Nephron (organoid): ENCODE measurements around the gene MRPL36.
"Not testable (repeated sequence)": the region's sequence is repeated elsewhere in the genome, so short reads cannot be mapped to it uniquely, and the experiment has no call there.

ENCODE experiments used
- H3K27ac Mint-ChIP-seq, 3 experiments: 2 replicates each; pipeline ENCODE4 v1.8.0; 2020; ENCODE audit warnings: mixed read lengths in 3 of 3, mild to moderate bottlenecking in 2 of 3, moderate library complexity in 1 of 3
- H3K27me3 Mint-ChIP-seq: 2 replicates; pipeline ENCODE4 v1.8.0; 2021; ENCODE audit warnings: low read depth, mild to moderate bottlenecking, moderate library complexity, mixed read lengths
- H3K36me3 Mint-ChIP-seq: 2 replicates; pipeline ENCODE4 v1.8.0; 2020; ENCODE audit warnings: low read depth, mixed read lengths
- H3K4me1 Mint-ChIP-seq: 2 replicates; pipeline ENCODE4 v1.8.0; 2020; ENCODE audit warnings: mixed read lengths
- H3K4me3 Mint-ChIP-seq, 3 experiments: 2 replicates each; pipeline ENCODE4 v1.8.0; 2020; ENCODE audit warnings: mild to moderate bottlenecking in 3 of 3, mixed read lengths in 3 of 3, moderate library complexity in 2 of 3
- H3K9me3 Mint-ChIP-seq: 2 replicates; pipeline ENCODE4 v1.8.0; 2020; ENCODE audit warnings: mixed read lengths
- CTCF ChIP-seq, 3 experiments: fragments of 200-600 bp; sonication (generic); IDR thresholded peaks; one replicate each; pipeline ENCODE4 v1.5.0; 2021; ENCODE audit warnings: antibody characterized with exemption in 3 of 3; ENCODE audit not compliant: unreplicated experiment in 3 of 3

The MRPL36 gene

GRCh38 chr5:1844708-1845436 is 45.2 kb upstream of the MRPL36 start:
- Mint-ChIP-seq H3K4me3 (no peak overlapping the region), H3K27me3 (peaks cover 42% of the 10 kb centered on the region), H3K4me1 (no peaks in the 10 kb centered on the region), H3K9me3 (peaks cover 2% of the 10 kb centered on the region), H3K36me3 (no peaks in the 10 kb centered on the region), H3K27ac (no peak overlapping the region)
- no peak for TF ChIP-seq CTCF (IDR thresholded peaks at IDR 0.05; ENCODE audit: unreplicated experiment in 3 of 3)

- H3K27ac Mint-ChIP-seq, H3K9me3 Mint-ChIP-seq, H3K4me1 Mint-ChIP-seq, H3K4me3 Mint-ChIP-seq, H3K36me3 Mint-ChIP-seq: not testable (repeated sequence)
- peaks cover 42% of the 10 kb centered on the region for H3K27me3 Mint-ChIP-seq
Measured at GRCh38 chr5:1843761-1844160, 44.1 kb upstream of the MRPL36 start.

GRCh38 chr5:1842004-1842819 is 42.6 kb upstream of the MRPL36 start:
- Mint-ChIP-seq H3K36me3 (no peaks in the 10 kb centered on the region), H3K9me3 (peaks cover under 1% of the 10 kb centered on the region), H3K27ac (no peak overlapping the region), H3K4me3 (no peak overlapping the region), H3K27me3 (peaks cover 29% of the 10 kb centered on the region), H3K4me1 (no peaks in the 10 kb centered on the region)
- TF ChIP-seq CTCF (IDR thresholded peaks at IDR 0.05; ENCODE audit: unreplicated experiment in 3 of 3) = no peak

- no peaks in the 10 kb centered on the region for H3K9me3 Mint-ChIP-seq
Measured at GRCh38 chr5:1840741-1841521, 41.3 kb upstream of the MRPL36 start.

GRCh38 chr5:1840071-1840547 is 40.5 kb upstream of the MRPL36 start:
- H3K27ac Mint-ChIP-seq = no peak overlapping the region
- peaks cover 11% of the 10 kb centered on the region for H3K4me1 Mint-ChIP-seq
- TF ChIP-seq CTCF (IDR thresholded peaks at IDR 0.05; ENCODE audit: unreplicated experiment in 3 of 3) = no peak

More at GRCh38 chr5:1840741-1841521, 41.3 kb upstream of the MRPL36 start:
- no peak for TF ChIP-seq CTCF (IDR thresholded peaks at IDR 0.05; ENCODE audit: unreplicated experiment in 3 of 3)
- Mint-ChIP-seq H3K4me1 (peaks cover 5% of the 10 kb centered on the region), H3K27ac (no peak overlapping the region), H3K36me3 (no peaks in the 10 kb centered on the region), H3K4me3 (no peak overlapping the region), H3K27me3 (peaks cover 34% of the 10 kb centered on the region)

GRCh38 chr5:1838013-1838412 is 38.4 kb upstream of the MRPL36 start:
- H3K4me1 Mint-ChIP-seq = peaks cover 23% of the 10 kb centered on the region
- H3K9me3 Mint-ChIP-seq = no peaks in the 10 kb centered on the region
- TF ChIP-seq CTCF (IDR thresholded peaks at IDR 0.05; ENCODE audit: unreplicated experiment in 3 of 3) = no peak
- H3K4me3 Mint-ChIP-seq = no peak overlapping the region
- H3K27ac Mint-ChIP-seq = no peak overlapping the region
- peaks cover 55% of the 10 kb centered on the region for H3K27me3 Mint-ChIP-seq
- no peaks in the 10 kb centered on the region for H3K36me3 Mint-ChIP-seq

More at GRCh38 chr5:1840071-1840547, 40.5 kb upstream of the MRPL36 start:
- Mint-ChIP-seq H3K36me3 (no peaks in the 10 kb centered on the region), H3K9me3 (no peaks in the 10 kb centered on the region), H3K4me3 (no peak overlapping the region), H3K27me3 (peaks cover 40% of the 10 kb centered on the region)
